DOHH2 (cell line): ENCODE results near the gene GRAMD2A.

Source experiments
- H3F3A ChIP-seq: fragments of 200-600 bp; sonication (generic), shearing (Covaris generic); 2 replicates; pipeline ENCODE4 v1.6.0; 2016; ENCODE audit warnings: antibody characterized with exemption, mild to moderate bottlenecking; ENCODE audit not compliant: control insufficient read depth, insufficient read depth
- H3K27ac ChIP-seq: fragments of 200-600 bp; sonication (generic); 2 replicates; pipeline ENCODE4 v1.5.1; 2014; ENCODE audit warnings: low read depth, mild to moderate bottlenecking, low read length, moderate library complexity
- H3K27me3 ChIP-seq: fragments of 200-600 bp; sonication (generic); 2 replicates; pipeline ENCODE4 v1.6.1; 2014; ENCODE audit warnings: mild to moderate bottlenecking, low read length, mixed read lengths; ENCODE audit not compliant: control insufficient read depth
- H3K36me3 ChIP-seq: fragments of 200-600 bp; sonication (generic); 2 replicates; pipeline ENCODE4 v1.6.1; 2014; ENCODE audit warnings: mild to moderate bottlenecking, low read length, moderate library complexity, mixed read lengths; ENCODE audit not compliant: control insufficient read depth
- H3K4me1 ChIP-seq: fragments of 200-600 bp; sonication (generic); 2 replicates; pipeline ENCODE4 v1.6.1; 2014; ENCODE audit warnings: mild to moderate bottlenecking, low read length, mixed read lengths; ENCODE audit not compliant: control insufficient read depth
- H3K4me2 ChIP-seq: fragments of 200-600 bp; sonication (generic); 2 replicates; pipeline ENCODE4 v1.6.0; 2014; ENCODE audit warnings: mild to moderate bottlenecking, low read length, moderate library complexity
- H3K4me3 ChIP-seq: fragments of 200-600 bp; sonication (generic); 2 replicates; pipeline ENCODE4 v1.5.1; 2014; ENCODE audit warnings: mild to moderate bottlenecking, low read length, mixed read lengths
- H3K79me2 ChIP-seq: fragments of 200-600 bp; sonication (generic); 2 replicates; pipeline ENCODE4 v1.6.1; 2014; ENCODE audit warnings: mild to moderate bottlenecking, low read length, mixed read lengths; ENCODE audit not compliant: control insufficient read depth
- H3K9me2 ChIP-seq: fragments of 200-600 bp; sonication (generic); replicated peaks from 2 replicates; pipeline ENCODE4 v1.6.1; 2014; ENCODE audit warnings: mild to moderate bottlenecking, low read length, mixed read lengths; ENCODE audit not compliant: control insufficient read depth
- H3K9me3 ChIP-seq: fragments of 200-600 bp; sonication (generic); 2 replicates; pipeline ENCODE4 v1.6.1; 2014; ENCODE audit warnings: antibody characterized with exemption, low read length, mixed read lengths; ENCODE audit not compliant: control insufficient read depth, insufficient read depth
- H4K20me1 ChIP-seq: fragments of 200-600 bp; sonication (generic); 2 replicates; pipeline ENCODE4 v1.6.0; 2014; ENCODE audit warnings: low read depth, mild to moderate bottlenecking, antibody characterized with exemption, low read length, moderate library complexity; ENCODE audit not compliant: control insufficient read depth, insufficient read depth
- CTCF ChIP-seq: fragments of 200-600 bp; sonication (generic); IDR thresholded peaks from one replicate; pipeline ENCODE4 v1.5.1; 2014; ENCODE audit warnings: antibody characterized with exemption, mild to moderate bottlenecking, low read depth, low read length; ENCODE audit not compliant: poor library complexity, severe bottlenecking
- EZH2phosphoT487 ChIP-seq: fragments of 200-600 bp; sonication (generic); IDR thresholded peaks from 2 replicates; pipeline ENCODE4 v1.6.1; 2017; ENCODE audit warnings: borderline replicate concordance, mild to moderate bottlenecking, antibody characterized with exemption, low read length, moderate library complexity, mixed read lengths

Gene GRAMD2A

GRCh38 chr15:72223278-72223677 is 25.7 kb upstream of the GRAMD2A start:
- H3K36me3 ChIP-seq: peaks cover 90% of the 10 kb centered on the region
- TF ChIP-seq EZH2phosphoT487 (no peak), CTCF (no peak)
- H3F3A ChIP-seq: peaks cover 31% of the 10 kb centered on the region
- no peaks in the 10 kb centered on the region for H3K27me3 ChIP-seq
- peaks cover 99% of the 10 kb centered on the region for H3K79me2 ChIP-seq
- H3K9me2 ChIP-seq: no peaks in the 10 kb centered on the region
- H3K4me3 ChIP-seq: no peak overlapping the region
- peaks cover 73% of the 10 kb centered on the region for H4K20me1 ChIP-seq
- H3K27ac ChIP-seq: no peak overlapping the region
- H3K9me3 ChIP-seq: no peaks in the 10 kb centered on the region
- H3K4me1 ChIP-seq: peaks cover 35% of the 10 kb centered on the region
- H3K4me2 ChIP-seq: no peak overlapping the region

- Histone ChIP-seq H3F3A (peaks cover 28% of the 10 kb centered on the region), H4K20me1 (peaks cover 75% of the 10 kb centered on the region), H3K4me3 (no peak overlapping the region), H3K27me3 (no peaks in the 10 kb centered on the region), H3K4me2 (no peak overlapping the region), H3K9me3 (no peaks in the 10 kb centered on the region), H3K79me2 (peaks cover 99% of the 10 kb centered on the region), H3K27ac (no peak overlapping the region), H3K9me2 (no peaks in the 10 kb centered on the region), H3K4me1 (peaks cover 29% of the 10 kb centered on the region), H3K36me3 (peaks cover 92% of the 10 kb centered on the region)
- TF ChIP-seq EZH2phosphoT487: no peak
- TF ChIP-seq CTCF: no peak
These were observed 24.8 kb upstream of the GRAMD2A start for GRCh38 chr15:72222393-72222792.

- Histone ChIP-seq H3K4me2 (no peak overlapping the region), H3F3A (peaks cover 25% of the 10 kb centered on the region), H3K27ac (no peak overlapping the region), H3K4me1 (peaks cover 12% of the 10 kb centered on the region), H3K36me3 (peaks cover 95% of the 10 kb centered on the region), H3K9me3 (no peaks in the 10 kb centered on the region), H3K4me3 (no peak overlapping the region), H3K9me2 (no peaks in the 10 kb centered on the region), H4K20me1 (peaks cover 80% of the 10 kb centered on the region), H3K79me2 (peaks cover 98% of the 10 kb centered on the region), H3K27me3 (no peaks in the 10 kb centered on the region)
- TF ChIP-seq CTCF: no peak
- no peak for TF ChIP-seq EZH2phosphoT487
These were observed 23.1 kb upstream of the GRAMD2A start for GRCh38 chr15:72220687-72221086.

GRCh38 chr15:72217216-72217615 is 19.6 kb upstream of the GRAMD2A start:
- Histone ChIP-seq H3K27ac (no peak overlapping the region), H3K4me2 (no peak overlapping the region), H3K4me1 (no peaks in the 10 kb centered on the region), H3K9me2 (no peaks in the 10 kb centered on the region), H4K20me1 (peaks cover 58% of the 10 kb centered on the region), H3K36me3 (peaks cover 97% of the 10 kb centered on the region), H3K27me3 (no peaks in the 10 kb centered on the region), H3K9me3 (no peaks in the 10 kb centered on the region), H3K4me3 (no peak overlapping the region), H3K79me2 (peaks cover 89% of the 10 kb centered on the region), H3F3A (peaks cover 23% of the 10 kb centered on the region)
- TF ChIP-seq CTCF: no peak
- no peak for TF ChIP-seq EZH2phosphoT487
